Ramos (cell line): ENCODE data around the gene DPH5.
"Not testable (repeated sequence)": the region's sequence is repeated elsewhere in the genome, so short reads cannot be mapped to it uniquely, and the experiment has no call there.

Source experiments
- in situ Hi-C: fragments of 300-500 bp; cut with MboI; formaldehyde crosslinking; loops from one replicate; pipeline ENCODE4 v1.14.3; 2022; ENCODE audit warnings: low sequenced_read_pairs; ENCODE audit not compliant: unreplicated experiment

DPH5 gene

GRCh38 chr1:100948721-100949405 is 76.7 kb downstream of the DPH5 start:
- in situ Hi-C loops = not testable (repeated sequence)

- in situ Hi-C loops = not testable (repeated sequence)
These were observed 77.8 kb downstream of the DPH5 start for GRCh38 chr1:100947816-100948215.

GRCh38 chr1:100946064-100946463 is 79.5 kb downstream of the DPH5 start:
- in situ Hi-C loops = not testable (repeated sequence)

GRCh38 chr1:100943533-100943932 is 82.1 kb downstream of the DPH5 start:
- in situ Hi-C loops = no loop called here

GRCh38 chr1:100942304-100943046 is 83.1 kb downstream of the DPH5 start:
- in situ Hi-C loops = no loop called here

GRCh38 chr1:100941580-100942216 is 83.9 kb downstream of the DPH5 start:
- in situ Hi-C loops = no loop called here

- in situ Hi-C loops = no loop called here
These were observed 84.5 kb downstream of the DPH5 start for GRCh38 chr1:100941098-100941527.
